Aorta (tissue), 5 donors: Measurements from ENCODE around the gene FCHSD1. TPM values are rescaled to one million over a fixed set of nuclear protein-coding genes. Genes with fewer than 3 reads are reported as not detected.

Source experiments
- ATAC-seq: fragments of 200-7000 bp; cut with Tn5 transposase; one replicate; pipeline ENCODE4 v1.9.1; 2022; ENCODE audit warnings: moderate library complexity; ENCODE audit not compliant: low FRiP score
- DNase-seq, 2 donors: peaks; one replicate each; pipeline ENCODE4 v3.0.0-alpha.2; 2020
- H3K27ac ChIP-seq, 2 donors: one replicate each; pipeline ENCODE4 v1.5.1; 2013; ENCODE audit warnings: low read length in 2 of 2, mild to moderate bottlenecking in 2 of 2, moderate library complexity in 2 of 2, control low read depth in 1 of 2, inconsistent platforms in 1 of 2, low read depth in 1 of 2
- H3K27me3 ChIP-seq, 2 donors: one replicate each; pipeline ENCODE4 v1.6.1; 2013; ENCODE audit warnings: control low read depth in 1 of 2, low read length in 1 of 2, mild to moderate bottlenecking in 1 of 2, moderate library complexity in 1 of 2; ENCODE audit not compliant: insufficient read depth in 2 of 2, control insufficient read depth in 1 of 2
- H3K36me3 ChIP-seq, 2 donors: one replicate each; pipeline ENCODE4 v1.6.1; 2013; ENCODE audit warnings: control low read depth in 1 of 2, low read length in 1 of 2, mild to moderate bottlenecking in 1 of 2; ENCODE audit not compliant: insufficient read depth in 2 of 2, control insufficient read depth in 1 of 2
- H3K4me1 ChIP-seq, 2 donors: one replicate each; pipeline ENCODE4 v1.6.1; 2013; ENCODE audit warnings: low read length in 2 of 2, control low read depth in 1 of 2, mild to moderate bottlenecking in 1 of 2, moderate library complexity in 1 of 2; ENCODE audit not compliant: insufficient read depth in 2 of 2, control insufficient read depth in 1 of 2
- H3K4me3 ChIP-seq, 2 donors: one replicate each; pipeline ENCODE4 v1.5.1; 2013; ENCODE audit warnings: low read length in 2 of 2, control low read depth in 1 of 2, mild to moderate bottlenecking in 1 of 2
- H3K9me3 ChIP-seq: one replicate; pipeline ENCODE4 v1.6.1; 2013; ENCODE audit warnings: mild to moderate bottlenecking, low read length; ENCODE audit not compliant: control insufficient read depth
- WGBS, 2 donors: extraction: QIAGEN DNeasy Blood & Tissue Kit; methylation state at CpG; one replicate each; pipeline ENCODE4 v1.1.7; 2013; 5-methylcytosine and 5-hydroxymethylcytosine counted together
- intact Hi-C, 2 donors: fragments of 100-400 bp; cut with DNase I; formaldehyde crosslinking; loops; one replicate each; pipeline versions ENCODE4 v1.14.2 to v1.15.0; 2022
- polyA plus RNA-seq, 2 donors: library from polyadenylated mRNA; stranded (reverse); fragments of 200-250 nt; gene quantifications; one replicate each; pipeline ENCODE4 v1.2.3, GENCODE V29; 2013
- total RNA-seq, 2 donors: library from RNA; stranded (reverse); fragmentation: NEBNext Ultra II Directional; extraction: Animal tissue kit (Norgen Biotek cat#: 25700); gene quantifications; one replicate each; pipeline ENCODE4 v1.2.1, GENCODE V29; 2021
- donor health status: healthy with polysubstance abuse.
- donor health status: Bipolar disorder and iron deficiency.
- donor health status: DM: no; HTN: no; CAD: no.
- donor health status: DM: no; HTN: no; CAD: no.
- donor health status: DM: yes; HTN: yes; CAD: no.

Gene FCHSD1
- total and polyA plus RNA-seq, 4 donors, result 9.4 to 59.7 (median 40.2) TPM

- 71 to 72% methylated on average over 2 of the region's 2 CpGs for WGBS, 2 donors
These were observed 43.2 kb downstream of the FCHSD1 start for GRCh38 chr5:141608046-141608445.

DNA sequence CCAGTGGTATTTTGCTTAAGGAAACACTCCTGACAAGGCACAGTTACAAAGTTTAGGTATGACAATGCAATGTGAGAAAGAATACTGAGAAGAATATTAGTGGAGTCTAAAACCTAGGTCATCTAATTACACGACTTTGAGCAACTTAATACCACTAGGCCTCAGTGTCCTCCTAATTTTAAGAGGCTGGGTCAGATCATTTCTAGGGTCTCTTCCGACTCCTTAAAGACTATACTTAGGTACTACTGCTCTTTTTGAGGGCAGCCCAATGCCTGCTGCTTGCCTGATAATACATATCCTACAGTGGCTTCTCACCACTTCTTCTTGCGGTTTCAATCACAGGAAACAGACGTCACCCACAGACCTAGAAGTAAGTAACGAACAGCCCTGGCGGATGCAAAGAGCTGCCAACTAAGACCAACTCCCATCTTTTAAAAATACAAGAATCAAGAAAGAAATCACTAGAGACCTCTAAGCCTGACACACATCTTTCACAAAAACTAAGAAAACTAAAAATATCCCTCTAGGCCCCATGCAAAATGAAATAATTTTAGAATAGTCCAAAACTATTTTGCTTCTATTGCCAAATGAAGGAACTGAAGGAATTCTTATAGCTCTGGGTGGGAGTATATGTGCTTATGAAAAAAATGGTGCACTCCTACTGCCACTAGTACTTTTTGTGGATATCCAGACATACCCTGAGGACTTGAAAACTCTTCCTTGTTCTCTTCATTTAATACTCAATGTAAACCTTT is 45.5 kb downstream of the FCHSD1 start:
- Histone ChIP-seq H3K36me3 (no peaks in the 10 kb centered on the region), H3K27me3 (no peaks in the 10 kb centered on the region), H3K4me1 (no peaks in the 10 kb centered on the region), H3K4me3 (no peak overlapping the region), H3K9me3 (no peaks in the 10 kb centered on the region), H3K27ac (peak overlapping the region; percentile 67 to 77)
- 15 to 17% methylated on average over 6 of the region's 6 CpGs for WGBS, 2 donors
- DNase-seq (peak in 1 of 2 donors; percentile 68), ATAC-seq (peak; percentile 77)
- intact Hi-C loops, result no loop called here

More at GRCh38 chr5:141608046-141608445, 43.2 kb downstream of the FCHSD1 start:
- Histone ChIP-seq H3K27ac (no peak overlapping the region), H3K4me3 (no peak overlapping the region), H3K27me3 (no peaks in the 10 kb centered on the region), H3K36me3 (no peaks in the 10 kb centered on the region), H3K9me3 (no peaks in the 10 kb centered on the region), H3K4me1 (no peaks in the 10 kb centered on the region)
- ATAC-seq, result no peak
- no peak for DNase-seq
- intact Hi-C loops, result no loop called here

GRCh38 chr5:141603923-141604717 is 47.1 kb downstream of the FCHSD1 start:
- Histone ChIP-seq H3K4me1 (peaks cover 0 to 3% of the 10 kb centered on the region in 2 donors), H3K36me3 (no peaks in the 10 kb centered on the region), H3K4me3 (no peak overlapping the region), H3K9me3 (no peaks in the 10 kb centered on the region), H3K27ac (peak overlapping the region in 1 of 2 donors; percentile 64), H3K27me3 (no peaks in the 10 kb centered on the region)
- DNase-seq (peak in 1 of 2 donors; percentile 62), ATAC-seq (peak; percentile 86)
- 73 to 77% methylated on average over 6 of the region's 6 CpGs for WGBS, 2 donors
- intact Hi-C loops, result no loop called here

GRCh38 chr5:141602606-141603005 is 48.6 kb downstream of the FCHSD1 start:
- H3K4me1 ChIP-seq, result peaks cover 0 to 3% of the 10 kb centered on the region in 2 donors
- H3K27ac ChIP-seq, result no peak overlapping the region
- no peaks in the 10 kb centered on the region for H3K36me3 ChIP-seq
- no peak for DNase-seq
- no peak overlapping the region for H3K4me3 ChIP-seq
- H3K9me3 ChIP-seq, result no peaks in the 10 kb centered on the region
- H3K27me3 ChIP-seq, result no peaks in the 10 kb centered on the region
- ATAC-seq, result no peak
- 91 to 93% methylated on average over 1 of the region's 1 CpG for WGBS, 2 donors
- intact Hi-C loops, result no loop called here

GRCh38 chr5:141598391-141599345 is 52.5 kb downstream of the FCHSD1 start:
- no peak for DNase-seq
- Histone ChIP-seq H3K27me3 (no peaks in the 10 kb centered on the region), H3K27ac (peak overlapping the region; percentile 67 to 87), H3K4me1 (peaks cover 0 to 5% of the 10 kb centered on the region in 2 donors), H3K9me3 (no peaks in the 10 kb centered on the region), H3K36me3 (no peaks in the 10 kb centered on the region), H3K4me3 (no peak overlapping the region)
- WGBS, 2 donors, result 10 to 21% methylated on average over 3 of the region's 3 CpGs
- ATAC-seq, result peak; percentile 74
- intact Hi-C loops, result no loop called here

DNA sequence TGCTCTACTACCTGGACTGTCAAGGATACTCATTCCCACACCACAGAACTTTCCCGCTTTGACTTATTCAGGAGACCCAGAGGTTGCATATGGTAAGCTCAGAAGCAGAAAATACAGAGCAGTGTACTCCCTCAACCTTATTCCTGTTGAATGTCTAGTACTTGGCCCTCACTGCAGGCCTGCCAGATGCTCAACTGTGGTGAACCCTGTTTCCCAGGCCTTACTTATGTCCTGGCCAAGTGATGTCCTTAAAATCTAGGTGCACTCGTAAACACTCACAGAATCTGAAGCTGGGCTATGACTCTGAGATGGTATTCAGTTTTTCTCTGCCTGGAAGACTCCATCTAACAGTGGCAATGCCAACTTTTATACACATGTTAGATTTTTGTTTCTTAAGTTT is 53.4 kb downstream of the FCHSD1 start:
- Histone ChIP-seq H3K36me3 (no peaks in the 10 kb centered on the region), H3K9me3 (no peaks in the 10 kb centered on the region), H3K4me1 (peaks cover 0 to 5% of the 10 kb centered on the region in 2 donors), H3K27ac (peak overlapping the region in 1 of 2 donors; percentile 59), H3K27me3 (no peaks in the 10 kb centered on the region), H3K4me3 (no peak overlapping the region)
- no peak for ATAC-seq
- no peak for DNase-seq
- WGBS, 2 donors, result 95 to 98% methylated on average over 2 of the region's 2 CpGs
- intact Hi-C loops, result no loop called here

- Histone ChIP-seq H3K4me1 (peaks cover 0 to 5% of the 10 kb centered on the region in 2 donors), H3K9me3 (no peaks in the 10 kb centered on the region), H3K4me3 (no peak overlapping the region), H3K27ac (peak overlapping the region in 1 of 2 donors; percentile 25), H3K27me3 (no peaks in the 10 kb centered on the region), H3K36me3 (no peaks in the 10 kb centered on the region)
- intact Hi-C loops, result no loop called here
- ATAC-seq, result no peak
- DNase-seq, result no peak
- 85 to 87% methylated on average over 2 of the region's 2 CpGs for WGBS, 2 donors
These were observed 53.8 kb downstream of the FCHSD1 start for GRCh38 chr5:141597394-141597793.

DNA sequence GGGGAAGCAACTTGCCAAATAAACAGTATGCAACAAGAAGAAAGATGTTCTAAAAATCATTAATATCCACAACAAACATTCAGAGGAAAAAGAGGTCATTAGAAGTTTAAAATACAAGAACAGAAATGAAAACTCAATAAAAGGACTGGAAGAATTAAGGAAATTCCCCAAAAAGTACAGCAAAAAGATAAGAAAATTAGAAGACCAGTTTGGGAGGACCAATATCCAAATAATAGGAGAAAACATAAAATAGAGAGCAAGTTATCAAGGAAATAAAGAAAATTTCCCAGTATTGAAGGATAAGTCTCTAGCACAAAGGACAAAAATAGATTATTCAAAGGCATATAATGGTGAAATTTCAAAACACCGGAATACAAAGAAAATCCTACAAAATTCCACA is 54.4 kb downstream of the FCHSD1 start:
- H3K27ac ChIP-seq, result no peak overlapping the region
- DNase-seq, result no peak
- no peaks in the 10 kb centered on the region for H3K36me3 ChIP-seq
- ATAC-seq, result no peak
- H3K4me3 ChIP-seq, result no peak overlapping the region
- no peaks in the 10 kb centered on the region for H3K9me3 ChIP-seq
- peaks cover 0 to 5% of the 10 kb centered on the region in 2 donors for H3K4me1 ChIP-seq
- 95 to 96% methylated on average over 1 of the region's 1 CpG for WGBS, 2 donors
- no peaks in the 10 kb centered on the region for H3K27me3 ChIP-seq
- intact Hi-C loops, result no loop called here
